ENCODE data around the gene CHD1L.

CHD1L gene

GRCh38 chr1:147245586-147246021, 3.1 kb downstream of the CHD1L start:
- no peak for TF ChIP-seq CTCF (IDR thresholded peaks at IDR 0.05; ENCODE audit: borderline replicate concordance, insufficient read depth, low read depth, low read length)
- no peak overlapping the region for H3K4me3 ChIP-seq (ENCODE audit: low read depth, low read length)

GRCh38 chr1:147246044-147246690, 3.7 kb downstream of the CHD1L start:
- TF ChIP-seq CTCF (IDR thresholded peaks at IDR 0.05; ENCODE audit: borderline replicate concordance, insufficient read depth, low read depth, low read length): no peak
- H3K4me3 ChIP-seq (ENCODE audit: low read depth, low read length): no peak overlapping the region

GRCh38 chr1:147246910-147247655, 4.6 kb downstream of the CHD1L start:
- TF ChIP-seq CTCF (IDR thresholded peaks at IDR 0.05; ENCODE audit: borderline replicate concordance, insufficient read depth, low read depth, low read length): no peak
- H3K4me3 ChIP-seq (ENCODE audit: low read depth, low read length): no peak overlapping the region

GRCh38 chr1:147247656-147248238, 5.3 kb downstream of the CHD1L start:
- no peak for TF ChIP-seq CTCF (IDR thresholded peaks at IDR 0.05; ENCODE audit: borderline replicate concordance, insufficient read depth, low read depth, low read length)
- H3K4me3 ChIP-seq (ENCODE audit: low read depth, low read length): no peak overlapping the region

- no peak for TF ChIP-seq CTCF (IDR thresholded peaks at IDR 0.05; ENCODE audit: borderline replicate concordance, insufficient read depth, low read depth, low read length)
- H3K4me3 ChIP-seq (ENCODE audit: low read depth, low read length): no peak overlapping the region
Observed at GRCh38 chr1:147252540-147252939, 10.1 kb downstream of the CHD1L start.

- TF ChIP-seq CTCF (IDR thresholded peaks at IDR 0.05; ENCODE audit: borderline replicate concordance, insufficient read depth, low read depth, low read length): no peak
- no peak overlapping the region for H3K4me3 ChIP-seq (ENCODE audit: low read depth, low read length)
Observed at GRCh38 chr1:147260956-147261355, 18.5 kb downstream of the CHD1L start.

All from GM12875 (cell line).